Activated CD4-positive, alpha-beta T cell treated with anti-CD3 and anti-CD28 coated beads, Interleukin-2, amount 10 ng/mL, durations not matched to agents 24 days and 14 days (primary cell): ENCODE data around the gene GPR107. TPM values are rescaled to one million over a fixed set of nuclear protein-coding genes. Genes with fewer than 3 reads are reported as not detected.

ENCODE experiments used
- DNase-seq: peaks from one replicate; pipeline ENCODE4 v3.0.0; 2022
- H3K27ac Mint-ChIP-seq: one replicate; pipeline ENCODE4 v1.8.0; 2022; ENCODE audit warnings: mild to moderate bottlenecking, mixed read lengths
- H3K27me3 Mint-ChIP-seq: one replicate; pipeline ENCODE4 v1.8.0; 2022; ENCODE audit warnings: mixed read lengths
- H3K36me3 Mint-ChIP-seq: one replicate; pipeline ENCODE4 v1.8.0; 2022; ENCODE audit warnings: low read depth, mild to moderate bottlenecking, mixed read lengths
- H3K4me1 Mint-ChIP-seq: one replicate; pipeline ENCODE4 v1.8.0; 2021; ENCODE audit warnings: mixed read lengths
- H3K4me3 Mint-ChIP-seq: one replicate; pipeline ENCODE4 v1.8.0; 2022; ENCODE audit warnings: mild to moderate bottlenecking, moderate library complexity, mixed read lengths
- H3K9me3 Mint-ChIP-seq: one replicate; pipeline ENCODE4 v1.8.0; 2021; ENCODE audit warnings: mixed read lengths
- intact Hi-C: fragments of 100-400 bp; cut with micrococcal nuclease; formaldehyde crosslinking; loops from one replicate; pipeline ENCODE4 v1.15.1; 2023
- total RNA-seq: library from RNA; stranded (reverse); gene quantifications from 2 replicates; pipeline ENCODE4 v1.2.3, GENCODE V29; 2022

GPR107 gene
- total RNA-seq, 1 donor from 2014 or later = 23.6 TPM

DNA sequence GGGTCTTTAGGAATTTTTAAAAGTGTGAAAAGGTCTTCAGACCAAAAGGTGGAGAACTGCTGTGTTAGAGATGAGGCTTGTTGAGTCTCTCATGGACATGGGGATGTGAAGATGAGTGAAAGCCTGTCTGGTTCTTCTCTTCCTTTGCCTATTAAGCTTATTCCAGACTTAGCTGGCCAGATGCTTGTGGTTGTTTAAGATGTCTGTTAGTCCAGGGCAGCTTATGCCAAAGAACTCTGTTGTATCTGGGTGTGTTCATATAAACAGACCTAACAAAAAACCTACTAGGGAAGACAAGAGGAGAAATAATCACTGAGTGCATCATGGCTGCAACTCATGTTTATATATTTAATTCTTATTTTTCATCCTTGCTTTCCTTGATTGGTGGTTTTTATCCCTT, 61.0 kb downstream of the GPR107 start:
- Mint-ChIP-seq H3K27ac (no peak overlapping the region), H3K4me3 (no peak overlapping the region), H3K4me1 (peaks cover 14% of the 10 kb centered on the region), H3K36me3 (peaks cover 16% of the 10 kb centered on the region), H3K9me3 (no peaks in the 10 kb centered on the region), H3K27me3 (no peaks in the 10 kb centered on the region)
- intact Hi-C loops = no loop called here
- DNase-seq = no peak

DNA sequence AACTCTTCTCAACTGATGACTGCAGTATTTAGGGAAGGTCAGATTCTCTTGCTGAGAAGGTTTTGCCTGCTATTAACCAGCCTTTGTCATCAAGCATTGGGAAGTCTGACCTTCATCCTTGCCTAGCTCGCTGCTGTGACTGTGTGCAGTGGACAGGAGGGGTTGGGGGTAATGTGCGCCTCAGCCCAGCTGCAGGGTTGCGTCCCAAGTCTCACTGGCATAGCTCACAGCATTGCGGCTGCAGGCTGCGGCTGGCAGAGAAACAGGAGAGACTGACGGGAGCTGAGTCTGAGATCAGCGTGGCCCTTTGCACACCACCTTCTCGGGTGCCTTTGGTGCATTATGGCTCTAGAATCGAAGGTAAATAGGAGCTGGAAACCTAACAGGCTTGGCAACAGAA, 62.6 kb downstream of the GPR107 start:
- H3K4me1 Mint-ChIP-seq = peaks cover 5% of the 10 kb centered on the region

DNA sequence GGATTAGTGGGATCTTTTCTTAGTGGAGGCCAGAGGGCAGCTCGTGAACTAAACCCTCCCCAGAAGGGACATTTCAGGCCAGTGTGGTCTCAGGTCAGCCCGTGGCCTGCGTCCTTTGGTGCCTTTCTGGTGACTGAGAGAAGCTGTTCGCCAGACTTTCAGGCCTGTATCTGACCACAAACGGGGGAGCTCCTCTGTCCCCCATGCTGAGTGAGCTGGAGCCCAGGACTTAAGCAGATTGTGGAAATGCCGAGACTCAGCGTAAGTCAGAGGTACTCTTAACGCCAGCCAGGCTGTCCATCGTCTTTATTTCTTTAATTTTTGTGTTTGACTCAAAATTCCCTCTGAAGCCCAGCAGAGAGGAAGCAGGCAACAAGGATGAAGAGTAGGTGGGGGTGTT, 63.7 kb downstream of the GPR107 start:
- Mint-ChIP-seq H3K36me3 (peaks cover 20% of the 10 kb centered on the region), H3K9me3 (no peaks in the 10 kb centered on the region), H3K4me3 (no peak overlapping the region), H3K27me3 (no peaks in the 10 kb centered on the region), H3K27ac (no peak overlapping the region), H3K4me1 (no peaks in the 10 kb centered on the region)
- intact Hi-C loops = no loop called here
- DNase-seq = no peak

More for the DNA sequence above, 62.6 kb downstream of the GPR107 start:
- intact Hi-C loops = no loop called here
- Mint-ChIP-seq H3K27me3 (no peaks in the 10 kb centered on the region), H3K4me3 (no peak overlapping the region), H3K27ac (no peak overlapping the region), H3K9me3 (no peaks in the 10 kb centered on the region), H3K36me3 (peaks cover 19% of the 10 kb centered on the region)
- DNase-seq = no peak

DNA sequence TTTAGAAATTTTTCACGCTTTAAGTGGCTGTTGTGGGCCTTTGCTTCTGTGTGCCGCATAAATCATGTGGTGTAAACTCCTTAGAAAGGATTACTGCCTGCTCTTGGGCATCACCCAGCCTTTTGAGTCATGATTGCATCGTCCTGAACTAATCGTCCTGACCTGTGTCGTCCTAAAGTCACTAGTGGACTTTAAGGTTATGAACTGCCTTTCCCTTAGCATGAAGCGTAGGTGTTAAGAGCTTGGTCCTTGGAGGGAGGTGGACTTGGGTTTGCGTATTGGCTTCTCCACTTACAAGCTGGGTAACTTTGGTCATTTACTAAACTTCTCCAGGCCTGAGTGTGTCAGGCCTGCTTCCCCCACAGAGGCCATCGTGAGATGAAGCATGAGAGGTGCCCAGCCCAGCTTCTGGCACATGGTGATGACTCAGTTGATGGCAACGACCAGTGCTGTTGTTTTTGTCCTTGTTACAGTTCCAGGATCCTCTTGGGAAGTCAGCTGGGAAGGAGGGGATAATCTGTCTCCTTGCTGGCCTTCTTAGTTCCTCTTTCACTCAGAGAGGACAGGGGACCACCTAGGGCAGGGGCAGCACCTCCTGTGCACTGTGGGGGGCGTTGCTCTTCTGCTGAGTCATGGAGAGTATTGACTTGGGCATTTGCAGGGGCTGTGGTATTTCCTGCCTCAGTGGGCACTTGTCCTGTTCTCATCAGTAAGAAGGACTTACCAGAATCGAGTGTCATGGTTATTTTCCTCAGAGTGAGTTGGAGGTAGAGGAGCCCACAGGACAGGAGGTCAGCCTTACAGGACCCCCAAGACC, 64.3 kb downstream of the GPR107 start:
- intact Hi-C loops = no loop called here
- H3K9me3 Mint-ChIP-seq = no peaks in the 10 kb centered on the region
- DNase-seq = no peak
- H3K4me3 Mint-ChIP-seq = no peak overlapping the region
- H3K27me3 Mint-ChIP-seq = no peaks in the 10 kb centered on the region
- no peak overlapping the region for H3K27ac Mint-ChIP-seq
- H3K4me1 Mint-ChIP-seq = no peaks in the 10 kb centered on the region
- peaks cover 23% of the 10 kb centered on the region for H3K36me3 Mint-ChIP-seq

DNA sequence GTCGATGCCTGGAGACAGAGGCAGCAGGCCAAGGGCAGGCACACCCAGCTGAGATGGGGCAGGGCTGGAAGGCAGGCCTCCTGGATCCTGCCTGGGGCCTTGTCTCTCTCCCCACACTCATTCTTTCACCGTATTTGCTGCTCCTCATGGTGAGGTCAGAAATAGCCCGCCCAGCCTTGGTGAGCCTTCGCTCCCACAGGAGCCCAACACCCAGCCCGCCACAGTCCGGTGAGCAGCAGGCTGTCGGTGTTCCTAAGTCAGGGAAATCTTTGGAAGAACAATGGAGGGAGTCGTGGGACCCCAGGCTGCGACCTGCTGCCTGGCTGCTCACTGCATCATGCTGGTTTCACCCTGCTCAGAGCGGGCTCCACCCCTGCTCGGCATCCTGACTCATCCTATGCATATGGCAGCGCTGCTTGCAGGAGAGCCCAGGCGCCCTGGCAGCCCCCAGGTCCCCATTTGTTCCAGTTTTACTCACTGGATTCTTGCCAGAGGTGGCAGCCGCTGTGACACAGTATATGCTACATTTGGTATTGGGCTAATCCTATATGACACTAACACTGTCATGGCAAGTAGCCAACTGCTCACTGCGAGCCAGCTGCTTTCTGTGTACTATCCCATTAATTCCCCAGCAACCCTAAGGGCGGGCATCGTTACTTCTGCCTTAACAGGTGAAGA, 65.3 kb downstream of the GPR107 start:
- no peak overlapping the region for H3K4me3 Mint-ChIP-seq
- peaks cover 27% of the 10 kb centered on the region for H3K36me3 Mint-ChIP-seq
- DNase-seq = no peak
- intact Hi-C loops = no loop called here
- H3K9me3 Mint-ChIP-seq = no peaks in the 10 kb centered on the region
- no peak overlapping the region for H3K27ac Mint-ChIP-seq
- no peaks in the 10 kb centered on the region for H3K4me1 Mint-ChIP-seq
- H3K27me3 Mint-ChIP-seq = no peaks in the 10 kb centered on the region

DNA sequence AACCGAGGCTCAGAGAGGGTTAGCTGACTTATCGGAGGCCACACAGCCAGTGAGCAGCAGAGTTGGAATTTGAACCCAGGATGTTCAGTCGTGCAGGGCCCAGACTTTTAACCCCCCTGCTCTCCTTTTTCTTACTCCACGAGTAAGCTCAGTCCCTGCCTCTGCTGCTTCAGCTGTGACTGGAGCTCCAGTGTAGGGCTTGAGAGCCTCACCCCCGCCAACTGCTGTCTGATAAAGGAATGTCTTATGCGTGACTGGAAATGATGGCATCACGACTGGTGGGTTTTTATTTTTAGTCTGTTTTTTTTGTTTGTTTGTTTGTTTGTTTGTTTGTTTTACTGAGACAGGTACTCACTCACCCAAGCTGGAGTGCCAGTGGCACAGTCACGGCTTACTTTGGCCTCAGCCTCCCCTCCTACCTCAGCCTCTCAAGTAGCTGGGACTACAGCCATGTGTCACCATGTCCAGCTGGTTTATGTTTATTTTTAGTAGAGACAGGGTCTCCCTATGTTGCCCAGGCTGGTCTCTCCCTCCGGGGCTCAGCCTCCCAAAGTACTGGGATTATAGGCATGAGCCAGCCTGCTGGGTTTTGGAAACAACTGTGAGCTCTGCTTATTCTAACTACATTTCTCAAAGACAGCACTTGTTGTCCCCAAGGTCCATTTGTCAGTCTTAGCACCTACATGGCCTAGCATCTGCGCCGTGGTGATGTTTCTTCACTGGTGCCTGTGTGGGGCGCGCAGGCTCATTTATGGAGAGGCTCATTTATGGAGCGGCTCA, 66.0 kb downstream of the GPR107 start:
- H3K4me1 Mint-ChIP-seq = no peaks in the 10 kb centered on the region
- no peak overlapping the region for H3K27ac Mint-ChIP-seq
- H3K4me3 Mint-ChIP-seq = no peak overlapping the region
- H3K36me3 Mint-ChIP-seq = peaks cover 28% of the 10 kb centered on the region
- no peaks in the 10 kb centered on the region for H3K9me3 Mint-ChIP-seq
- intact Hi-C loops = no loop called here
- no peaks in the 10 kb centered on the region for H3K27me3 Mint-ChIP-seq
- no peak for DNase-seq

DNA sequence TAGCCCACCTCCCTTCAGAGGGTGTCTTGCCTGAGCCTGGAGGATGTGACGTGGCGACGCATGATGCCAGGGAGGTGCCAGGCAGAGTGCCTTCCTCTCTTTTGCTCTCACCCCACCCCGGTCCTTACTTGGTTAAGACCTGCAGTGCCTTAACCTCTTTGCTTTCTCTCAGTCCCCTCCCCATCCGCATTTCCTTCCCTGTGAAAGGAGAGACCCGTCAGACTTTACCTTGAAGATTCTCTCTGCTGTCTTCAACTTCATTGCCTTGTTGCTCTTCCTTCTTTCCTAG, 66.5 kb downstream of the GPR107 start:
- no peak for DNase-seq
- Mint-ChIP-seq H3K9me3 (no peaks in the 10 kb centered on the region), H3K4me3 (no peak overlapping the region), H3K36me3 (peaks cover 28% of the 10 kb centered on the region), H3K27ac (no peak overlapping the region), H3K27me3 (no peaks in the 10 kb centered on the region), H3K4me1 (no peaks in the 10 kb centered on the region)
- intact Hi-C loops = no loop called here

DNA sequence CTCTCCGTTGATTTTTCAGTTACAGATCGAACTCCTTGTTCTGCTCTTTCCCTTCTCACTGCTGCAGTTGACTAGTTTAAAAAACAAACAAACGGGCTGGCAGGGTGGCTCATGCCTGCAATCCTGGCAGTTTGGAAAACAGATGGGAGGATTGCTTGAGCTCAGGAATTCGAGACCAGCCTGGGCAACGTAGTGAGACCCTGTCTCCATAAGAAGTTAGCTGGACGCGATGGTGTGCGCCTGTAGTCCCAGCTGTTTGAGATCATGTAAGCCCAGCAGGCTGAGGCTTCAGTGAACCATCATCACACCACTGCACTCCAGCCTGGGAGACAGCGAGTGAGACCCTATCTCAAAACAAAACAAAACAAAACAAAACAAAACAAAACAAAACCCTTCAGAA, 67.1 kb downstream of the GPR107 start:
- H3K36me3 Mint-ChIP-seq = peaks cover 27% of the 10 kb centered on the region
- intact Hi-C loops = no loop called here
- H3K27ac Mint-ChIP-seq = no peak overlapping the region
- no peak for DNase-seq
- no peak overlapping the region for H3K4me3 Mint-ChIP-seq
- H3K27me3 Mint-ChIP-seq = no peaks in the 10 kb centered on the region
- no peaks in the 10 kb centered on the region for H3K9me3 Mint-ChIP-seq
- no peaks in the 10 kb centered on the region for H3K4me1 Mint-ChIP-seq

DNA sequence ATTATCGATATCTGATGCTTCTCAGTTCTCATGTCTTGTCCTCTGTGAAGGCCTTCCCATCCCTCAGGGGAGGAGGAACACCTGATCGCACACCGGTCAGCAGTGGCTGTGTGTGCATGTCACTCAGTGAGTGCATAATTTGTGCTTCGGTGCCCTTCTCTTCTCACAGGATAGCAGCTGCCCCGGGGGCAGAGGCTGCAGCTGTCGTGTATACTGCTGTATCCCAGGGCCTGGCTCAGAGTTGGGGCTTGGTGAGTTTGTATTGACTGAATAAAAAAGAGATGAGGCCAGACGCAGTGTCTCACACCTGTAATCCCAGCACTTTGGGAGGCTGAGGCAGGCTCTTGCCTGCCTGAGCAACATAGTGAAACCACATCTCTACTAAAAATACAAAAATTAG, 68.8 kb downstream of the GPR107 start:
- no peak for DNase-seq
- Mint-ChIP-seq H3K36me3 (peaks cover 34% of the 10 kb centered on the region), H3K4me1 (peaks cover 9% of the 10 kb centered on the region), H3K27ac (no peak overlapping the region), H3K27me3 (no peaks in the 10 kb centered on the region), H3K4me3 (no peak overlapping the region), H3K9me3 (no peaks in the 10 kb centered on the region)
- intact Hi-C loops = no loop called here

DNA sequence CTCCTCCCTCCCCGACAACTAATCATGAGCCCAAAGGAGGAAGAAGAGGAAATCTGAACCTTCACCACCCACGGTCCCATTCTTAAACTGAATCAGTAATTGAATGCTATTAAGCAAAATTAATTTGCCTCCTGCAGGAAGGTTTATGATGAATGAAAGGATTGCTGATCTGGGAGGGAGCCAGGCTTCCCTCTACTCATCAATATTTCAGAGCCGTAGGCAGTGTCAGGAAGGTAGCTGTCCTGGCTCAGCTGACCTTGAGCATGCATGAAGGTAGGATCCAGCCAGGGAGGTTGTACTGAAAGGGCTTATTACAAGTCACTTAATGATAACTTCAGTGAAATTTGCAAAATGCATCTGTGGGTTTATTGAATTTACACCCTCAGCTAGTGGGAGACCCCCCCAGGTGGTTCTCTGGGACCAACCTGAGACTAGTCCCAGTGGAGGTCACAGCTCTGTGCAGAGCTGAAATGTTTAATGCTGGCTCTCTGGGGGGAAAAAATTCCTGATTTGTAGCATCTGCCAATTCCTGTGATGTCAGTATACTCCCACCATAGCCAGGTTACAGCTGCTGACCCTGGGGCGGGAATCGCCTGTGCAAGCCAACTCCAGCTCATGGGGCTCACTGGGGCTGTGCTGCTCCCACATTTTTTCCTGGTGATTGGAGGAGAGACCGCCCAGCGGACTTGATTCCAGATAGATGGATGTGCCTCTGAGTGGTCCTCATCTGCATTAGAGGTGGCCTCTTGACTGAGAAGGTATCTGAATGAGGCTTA, 70.6 kb downstream of the GPR107 start:
- Mint-ChIP-seq H3K27ac (no peak overlapping the region), H3K27me3 (no peaks in the 10 kb centered on the region), H3K4me1 (peaks cover 25% of the 10 kb centered on the region), H3K36me3 (peaks cover 40% of the 10 kb centered on the region), H3K4me3 (no peak overlapping the region), H3K9me3 (no peaks in the 10 kb centered on the region)
- DNase-seq = no peak
- intact Hi-C loops = no loop called here

DNA sequence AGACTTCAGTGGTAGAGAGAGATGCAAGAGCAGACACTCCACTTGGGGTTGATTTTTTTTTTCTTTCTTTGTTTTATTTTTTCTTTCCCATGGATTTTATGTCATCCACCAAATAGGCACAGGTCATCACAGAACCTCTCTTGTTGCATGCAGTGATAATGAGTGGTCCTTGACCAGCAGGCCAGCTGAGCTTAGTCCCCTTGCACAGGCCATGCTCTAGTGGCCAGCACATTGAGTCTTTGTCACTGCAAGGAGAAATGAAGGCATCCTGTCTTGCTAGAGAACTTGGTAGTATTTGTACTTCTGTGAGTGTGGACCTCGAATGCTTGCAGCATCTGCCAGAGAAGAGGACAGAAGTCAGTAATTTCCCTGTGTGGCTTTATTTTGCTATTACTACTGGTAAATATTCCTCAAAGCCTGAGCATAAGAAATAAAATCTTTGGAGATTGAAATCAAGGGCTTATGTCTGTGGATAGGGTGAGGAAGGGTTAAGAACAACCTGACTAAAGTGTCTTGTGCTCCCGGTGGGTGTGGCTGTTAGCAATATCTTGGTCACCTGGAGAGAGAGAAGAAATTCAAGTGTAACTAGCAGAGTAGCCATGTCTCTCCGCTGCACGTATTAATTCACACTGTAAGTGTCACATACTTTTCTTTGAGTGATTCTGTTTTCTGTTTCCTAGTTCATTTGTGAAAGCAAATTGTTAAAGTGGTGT, 73.2 kb downstream of the GPR107 start:
- no peaks in the 10 kb centered on the region for H3K9me3 Mint-ChIP-seq
- peaks cover 47% of the 10 kb centered on the region for H3K36me3 Mint-ChIP-seq
- peak overlapping the region; percentile 10 for H3K27ac Mint-ChIP-seq
- no peak for DNase-seq
- intact Hi-C loops = no loop called here
- H3K4me3 Mint-ChIP-seq = no peak overlapping the region
- H3K4me1 Mint-ChIP-seq = peaks cover 43% of the 10 kb centered on the region
- no peaks in the 10 kb centered on the region for H3K27me3 Mint-ChIP-seq

DNA sequence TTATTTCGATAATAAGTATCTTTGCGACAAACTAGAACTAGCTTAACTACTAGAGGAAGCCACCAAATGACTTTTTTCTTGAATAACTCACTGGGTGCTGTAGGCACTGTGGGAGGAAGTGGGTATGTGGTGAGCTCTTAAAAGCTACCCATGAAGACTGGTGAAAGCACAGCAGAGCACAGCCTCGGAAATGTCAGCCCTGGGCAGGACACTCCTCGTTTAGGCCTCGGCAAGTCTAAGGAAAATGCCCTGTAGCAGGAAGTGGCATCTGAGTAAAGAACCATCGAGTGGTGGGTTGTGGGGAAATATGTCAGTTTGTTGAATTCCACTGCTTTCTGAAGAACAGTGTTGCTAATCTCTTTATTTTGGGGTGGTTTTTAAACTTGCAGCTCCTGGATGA, 74.5 kb downstream of the GPR107 start:
- no peaks in the 10 kb centered on the region for H3K27me3 Mint-ChIP-seq
- no peaks in the 10 kb centered on the region for H3K9me3 Mint-ChIP-seq
- intact Hi-C loops = loop anchor here (1.0 kb wide), 3 partner anchors 44 to 240 kb away; partner anchors contain the start of gene NCS1
- peaks cover 43% of the 10 kb centered on the region for H3K4me1 Mint-ChIP-seq
- H3K4me3 Mint-ChIP-seq = peak overlapping the region; percentile 79
- peak overlapping the region; percentile 97 for H3K27ac Mint-ChIP-seq
- H3K36me3 Mint-ChIP-seq = peaks cover 47% of the 10 kb centered on the region
- peak; percentile 91 for DNase-seq
